ENCODE results near the gene MTARC2.

Gene MTARC2

GRCh38 chr1:220791956-220792355 is 43.8 kb downstream of the MTARC2 start:
- no peak overlapping the region for H3K4me3 ChIP-seq (replicated peaks; ENCODE audit: low read depth, low read length)
- no peak for TF ChIP-seq CTCF (IDR thresholded peaks at IDR 0.05; ENCODE audit: low read depth, low read length, missing control alignments)
- no peak for DNase-seq (ENCODE audit: extremely low read depth, low read depth)

GRCh38 chr1:220796530-220796929 is 48.4 kb downstream of the MTARC2 start:
- TF ChIP-seq CTCF (IDR thresholded peaks at IDR 0.05; ENCODE audit: low read depth, low read length, missing control alignments), result no peak
- DNase-seq (ENCODE audit: extremely low read depth, low read depth), result no peak
- H3K4me3 ChIP-seq (replicated peaks; ENCODE audit: low read depth, low read length), result no peak overlapping the region

- no peak for DNase-seq (ENCODE audit: extremely low read depth, low read depth)
- TF ChIP-seq CTCF (IDR thresholded peaks at IDR 0.05; ENCODE audit: low read depth, low read length, missing control alignments), result no peak
These were observed 48.9 kb downstream of the MTARC2 start for GRCh38 chr1:220797044-220797443.

GRCh38 chr1:220797553-220797952 is 49.4 kb downstream of the MTARC2 start:
- no peak for DNase-seq (ENCODE audit: extremely low read depth, low read depth)
- TF ChIP-seq CTCF (IDR thresholded peaks at IDR 0.05; ENCODE audit: low read depth, low read length, missing control alignments), result no peak

More at GRCh38 chr1:220797044-220797443, 48.9 kb downstream of the MTARC2 start:
- H3K4me3 ChIP-seq (replicated peaks; ENCODE audit: low read depth, low read length), result no peak overlapping the region

GRCh38 chr1:220798338-220798737 is 50.2 kb downstream of the MTARC2 start:
- no peak for DNase-seq (ENCODE audit: extremely low read depth, low read depth)
- no peak overlapping the region for H3K4me3 ChIP-seq (replicated peaks; ENCODE audit: low read depth, low read length)
- no peak for TF ChIP-seq CTCF (IDR thresholded peaks at IDR 0.05; ENCODE audit: low read depth, low read length, missing control alignments)

More at GRCh38 chr1:220797553-220797952, 49.4 kb downstream of the MTARC2 start:
- H3K4me3 ChIP-seq (replicated peaks; ENCODE audit: low read depth, low read length), result no peak overlapping the region

- H3K4me3 ChIP-seq (replicated peaks; ENCODE audit: low read depth, low read length), result no peak overlapping the region
- TF ChIP-seq CTCF (IDR thresholded peaks at IDR 0.05; ENCODE audit: low read depth, low read length, missing control alignments), result no peak
- no peak for DNase-seq (ENCODE audit: extremely low read depth, low read depth)
These were observed 52.1 kb downstream of the MTARC2 start for GRCh38 chr1:220800262-220800661.

Measured in HFF-Myc (cell line).